Measurements from ENCODE around the gene RHBDL3. TPM values are rescaled to one million over a fixed set of nuclear protein-coding genes. Genes with fewer than 3 reads are reported as not detected.
A peak's percentile ranks its signal among the peaks of the same experiment; 100 is the strongest.

Gene RHBDL3
- total RNA-seq, 1 experiment from 2014 or later: 0.10 TPM

- in situ Hi-C loops (cut with HindIII; ENCODE audit: low sequenced_read_pairs): no loop called here
- no peak for DNase-seq (ENCODE audit: low spot score)
These were observed 825 bp upstream of the RHBDL3 start for GRCh38 chr17:32264823-32265191.

DNA sequence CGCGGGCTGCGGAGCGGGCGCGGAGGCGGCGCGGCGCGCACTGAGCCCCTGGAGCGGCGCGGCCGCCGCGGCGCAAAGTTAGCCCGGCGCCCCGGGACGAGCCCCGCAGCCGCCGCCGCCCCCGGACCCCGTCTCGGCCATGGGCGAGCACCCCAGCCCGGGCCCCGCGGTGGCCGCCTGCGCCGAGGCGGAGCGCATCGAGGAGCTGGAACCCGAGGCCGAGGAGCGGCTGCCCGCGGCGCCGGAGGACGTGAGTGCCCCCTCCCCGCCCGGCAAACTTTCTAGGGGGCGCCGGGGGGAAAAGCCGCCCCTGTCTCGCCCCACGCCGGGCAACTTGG, 388 bp downstream of the RHBDL3 start:
- in situ Hi-C loops (cut with HindIII; ENCODE audit: low sequenced_read_pairs): no loop called here
- no peak for DNase-seq (ENCODE audit: low spot score)

DNA sequence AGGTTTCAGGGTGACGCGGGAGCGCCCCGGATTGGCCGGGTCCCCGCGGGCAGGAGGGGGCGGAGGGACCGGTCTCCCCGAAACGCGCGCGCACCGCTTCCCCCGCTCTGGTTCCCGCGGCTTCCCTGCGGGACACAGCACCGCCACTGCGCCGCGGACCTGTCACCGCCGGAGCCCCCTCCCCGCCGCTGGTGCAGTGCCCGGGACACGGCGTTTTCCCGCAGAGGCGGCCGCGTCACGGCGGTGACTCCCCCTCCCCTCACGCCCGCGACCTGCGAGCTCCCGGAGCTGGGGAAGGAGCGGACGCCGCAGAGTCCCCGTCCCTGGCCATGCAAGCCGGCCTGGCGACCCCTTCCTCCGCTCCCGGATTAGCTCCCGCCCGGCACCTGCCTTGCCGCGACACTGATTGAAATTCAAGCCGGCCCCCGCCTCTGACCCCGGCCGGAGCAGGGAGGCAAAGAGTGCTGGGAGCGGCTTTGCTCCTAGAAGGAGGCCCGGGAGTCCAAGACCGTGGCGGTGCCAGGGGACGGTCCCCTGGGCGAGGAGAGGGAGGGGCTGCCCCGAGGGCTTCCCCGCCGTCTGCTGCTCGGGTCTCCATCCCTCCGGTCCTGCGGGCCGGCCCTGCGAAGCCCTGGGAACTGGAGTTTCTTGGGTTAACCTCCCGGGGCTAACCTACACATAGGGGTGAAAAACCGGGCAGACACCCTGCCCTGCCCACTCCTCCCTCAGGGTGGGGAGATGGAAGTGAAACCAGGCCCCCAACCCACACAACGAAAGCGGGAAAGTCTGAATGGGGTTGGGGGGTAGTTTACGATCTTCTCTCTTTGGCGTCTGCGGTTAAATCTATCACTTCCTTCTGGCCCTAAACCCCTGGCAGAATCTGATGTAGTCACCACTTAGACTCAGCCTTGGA, 1.0 kb downstream of the RHBDL3 start:
- peak; percentile 30 for DNase-seq (ENCODE audit: low spot score)
- in situ Hi-C loops (cut with HindIII; ENCODE audit: low sequenced_read_pairs): no loop called here

GRCh38 chr17:32267690-32268205, 2.1 kb downstream of the RHBDL3 start:
- peak; percentile 42 for DNase-seq (ENCODE audit: low spot score)
- in situ Hi-C loops (cut with HindIII; ENCODE audit: low sequenced_read_pairs): no loop called here

GRCh38 chr17:32268734-32269288, 3.2 kb downstream of the RHBDL3 start:
- peak; percentile 40 for DNase-seq (ENCODE audit: low spot score)

GRCh38 chr17:32269377-32269776, 3.7 kb downstream of the RHBDL3 start:
- peak; percentile 95 for DNase-seq (ENCODE audit: low spot score)
- in situ Hi-C loops (cut with HindIII; ENCODE audit: low sequenced_read_pairs): no loop called here

More at GRCh38 chr17:32268734-32269288, 3.2 kb downstream of the RHBDL3 start:
- in situ Hi-C loops (cut with HindIII; ENCODE audit: low sequenced_read_pairs): no loop called here

GRCh38 chr17:32271844-32272243, 6.2 kb downstream of the RHBDL3 start:
- no peak for DNase-seq (ENCODE audit: low spot score)

DNA sequence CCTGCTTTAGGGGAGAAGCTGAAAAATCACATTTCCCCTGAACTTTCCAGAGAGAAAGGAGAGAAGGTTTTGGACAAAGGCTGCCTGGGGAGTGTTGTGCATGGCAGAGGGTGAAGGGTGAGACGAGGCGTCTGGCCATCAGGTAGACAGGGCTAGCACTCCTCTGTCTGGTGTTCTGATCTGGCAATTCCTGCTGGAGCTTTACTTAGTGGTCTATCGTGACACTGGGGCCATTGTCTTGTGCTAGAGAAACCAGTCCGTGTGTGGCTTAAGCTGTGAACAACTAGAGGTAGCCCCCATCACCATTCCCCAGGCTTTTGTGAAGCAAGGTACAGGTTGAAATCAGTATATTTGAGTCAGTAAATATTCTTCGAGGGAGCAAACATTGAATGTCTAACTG, 8.5 kb downstream of the RHBDL3 start:
- in situ Hi-C loops (cut with HindIII; ENCODE audit: low sequenced_read_pairs): no loop called here
- DNase-seq (ENCODE audit: low spot score): no peak

More at GRCh38 chr17:32271844-32272243, 6.2 kb downstream of the RHBDL3 start:
- in situ Hi-C loops (cut with HindIII; ENCODE audit: low sequenced_read_pairs): no loop called here

- no peak for DNase-seq (ENCODE audit: low spot score)
- in situ Hi-C loops (cut with HindIII; ENCODE audit: low sequenced_read_pairs): no loop called here
These were observed 9.0 kb downstream of the RHBDL3 start for GRCh38 chr17:32274643-32275042.

- in situ Hi-C loops (cut with HindIII; ENCODE audit: low sequenced_read_pairs): no loop called here
- DNase-seq (ENCODE audit: low spot score): no peak
These were observed 9.7 kb downstream of the RHBDL3 start for GRCh38 chr17:32275060-32276042.

- in situ Hi-C loops (cut with HindIII; ENCODE audit: low sequenced_read_pairs): no loop called here
- DNase-seq (ENCODE audit: low spot score): no peak
These were observed 10.6 kb downstream of the RHBDL3 start for GRCh38 chr17:32276171-32276601.

DNA sequence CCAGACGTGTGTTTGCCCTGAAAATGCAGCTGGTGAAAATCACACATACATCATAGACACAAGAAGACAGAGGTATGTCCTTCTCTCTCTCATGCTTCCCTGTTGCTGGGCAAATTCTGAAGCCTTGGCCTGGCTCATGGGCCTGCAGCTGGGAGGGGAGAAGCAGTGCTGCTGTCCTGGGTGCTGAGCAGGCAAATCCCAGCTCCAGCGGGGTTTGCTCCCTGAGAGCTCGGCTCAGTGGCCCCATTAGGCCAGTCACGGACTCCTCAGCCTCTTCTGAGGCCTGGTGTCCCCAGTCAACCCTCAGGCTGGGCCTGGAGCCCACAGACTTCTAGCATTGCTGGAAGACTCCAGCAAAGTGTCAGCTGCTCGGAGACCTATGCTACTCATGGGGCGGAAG, 11.7 kb downstream of the RHBDL3 start:
- DNase-seq (ENCODE audit: low spot score): no peak
- in situ Hi-C loops (cut with HindIII; ENCODE audit: low sequenced_read_pairs): no loop called here

- in situ Hi-C loops (cut with HindIII; ENCODE audit: low sequenced_read_pairs): no loop called here
- no peak for DNase-seq (ENCODE audit: low spot score)
These were observed 13.2 kb downstream of the RHBDL3 start for GRCh38 chr17:32278815-32279214.

DNA sequence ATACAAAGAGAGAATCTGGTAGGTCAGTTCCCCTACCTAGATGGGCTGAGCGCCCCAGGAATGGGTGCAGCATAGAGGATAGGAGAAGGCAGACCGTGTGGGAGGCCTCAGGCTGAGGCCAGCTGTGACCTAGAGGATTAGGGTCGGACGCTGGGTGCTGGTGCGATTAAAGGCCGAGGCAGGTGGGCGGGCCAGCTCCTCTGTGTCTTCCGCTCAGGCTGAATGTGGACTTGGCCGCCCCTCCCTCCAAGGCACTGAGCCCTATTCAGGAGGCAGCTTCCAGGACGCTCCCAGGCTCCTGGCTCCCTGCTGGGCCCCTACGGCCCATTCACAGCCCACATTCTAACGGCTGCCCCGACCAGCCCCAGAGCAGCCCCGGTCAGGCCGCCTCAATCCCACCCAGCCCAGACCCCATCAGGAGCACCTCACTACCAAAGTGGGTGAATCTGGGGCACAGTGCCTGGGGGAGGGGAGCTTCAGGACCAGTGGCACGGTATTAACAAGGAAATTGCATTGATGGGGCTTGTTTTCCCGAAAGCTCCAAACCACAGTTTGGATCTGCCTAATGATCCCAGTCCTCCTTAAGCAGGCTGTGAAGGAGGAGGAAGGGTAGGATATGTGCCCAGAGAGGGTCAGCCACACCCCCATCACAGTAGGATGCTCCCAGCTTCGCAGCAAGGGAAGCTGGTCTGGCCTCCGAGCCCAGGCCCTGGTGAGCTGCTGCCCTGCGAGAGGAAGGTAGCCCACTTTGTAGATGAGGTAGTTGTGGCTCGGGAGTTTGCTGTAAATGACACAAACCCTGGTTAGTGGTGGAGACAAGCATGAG, 14.5 kb downstream of the RHBDL3 start:
- no peak for DNase-seq (ENCODE audit: low spot score)

DNA sequence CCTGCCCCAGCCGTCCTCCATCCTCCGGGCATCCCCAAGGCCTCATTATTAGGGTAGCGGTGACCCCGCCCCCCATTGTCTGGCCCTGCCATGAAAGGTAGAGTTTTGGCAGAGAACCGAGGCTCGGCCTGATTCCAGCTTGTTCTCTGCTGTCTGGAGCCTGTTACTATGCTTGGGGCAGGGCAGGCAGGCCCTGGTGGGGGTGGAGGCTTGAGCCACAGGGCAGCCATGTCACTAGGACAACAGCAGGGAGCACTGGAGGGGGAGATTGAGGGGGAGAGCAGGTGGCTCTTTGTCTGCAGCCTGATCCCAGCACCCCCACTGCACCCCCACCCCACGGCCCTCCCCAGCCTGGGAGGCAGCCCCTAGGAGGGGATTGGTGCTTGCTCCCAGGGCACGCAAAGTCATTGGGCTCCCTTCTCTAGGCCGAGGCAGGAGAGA, 15.4 kb downstream of the RHBDL3 start:
- DNase-seq (ENCODE audit: low spot score): no peak
- in situ Hi-C loops (cut with HindIII; ENCODE audit: low sequenced_read_pairs): no loop called here

More for the DNA sequence above, 14.5 kb downstream of the RHBDL3 start:
- in situ Hi-C loops (cut with HindIII; ENCODE audit: low sequenced_read_pairs): no loop called here

- in situ Hi-C loops (cut with HindIII; ENCODE audit: low sequenced_read_pairs): no loop called here
- peak; percentile 46 for DNase-seq (ENCODE audit: low spot score)
These were observed 18.1 kb downstream of the RHBDL3 start for GRCh38 chr17:32283745-32284201.

GRCh38 chr17:32285306-32285705, 19.7 kb downstream of the RHBDL3 start:
- DNase-seq (ENCODE audit: low spot score): no peak
- in situ Hi-C loops (cut with HindIII; ENCODE audit: low sequenced_read_pairs): no loop called here

DNA sequence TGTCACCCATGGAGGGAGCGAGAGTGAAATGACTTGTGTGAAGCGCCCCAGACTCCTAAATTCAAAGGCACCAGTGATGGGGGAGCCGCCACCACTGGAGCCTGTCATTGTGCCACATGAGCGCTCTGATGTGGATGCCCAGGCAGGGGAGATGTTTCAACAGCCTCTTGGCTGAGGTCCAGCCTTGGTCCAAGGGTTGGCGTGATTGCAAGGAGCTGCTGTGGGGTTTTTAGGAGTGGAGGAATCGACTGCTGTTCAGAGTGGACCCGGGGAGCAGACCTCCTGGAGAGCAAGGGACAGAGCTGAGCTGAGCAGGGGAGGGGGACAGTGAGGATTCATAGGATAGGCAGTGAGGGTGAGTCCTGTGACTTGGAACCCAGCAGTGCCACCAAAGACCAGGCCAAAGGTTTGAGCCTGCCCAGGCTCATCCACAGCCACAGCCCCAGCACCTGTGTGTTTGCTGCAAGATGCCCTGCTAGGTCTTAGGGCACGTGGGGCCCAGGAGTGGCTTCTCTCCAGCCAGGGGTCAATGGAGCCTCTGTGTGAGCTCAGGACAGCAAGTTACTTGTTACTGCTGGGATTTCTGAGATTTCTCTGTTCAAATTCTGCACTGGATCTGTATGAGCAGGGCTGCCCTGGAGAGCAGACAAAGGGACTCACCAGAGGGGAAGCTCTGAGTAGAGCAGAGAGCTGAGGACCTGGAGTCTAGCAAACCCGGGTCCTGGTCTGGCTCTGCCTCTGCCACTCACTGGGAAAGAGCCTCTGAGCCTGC, 20.3 kb downstream of the RHBDL3 start:
- no peak for DNase-seq (ENCODE audit: low spot score)
- in situ Hi-C loops (cut with HindIII; ENCODE audit: low sequenced_read_pairs): no loop called here

Data from G401 (cell line).